M059J (cell line): ENCODE measurements around the gene RECK. TPM values are rescaled to one million over a fixed set of nuclear protein-coding genes. Genes with fewer than 3 reads are reported as not detected.

Experiments used
- DNase-seq: peaks from one replicate; pipeline ENCODE4 v3.0.0-alpha.2; 2012; ENCODE audit warnings: low read depth
- total RNA-seq: library from RNA; depleted of rRNA; stranded (reverse); fragments of >200 nt; shearing (Covaris generic); gene quantifications from 2 replicates; pipeline ENCODE4 v1.2.3, GENCODE V29; 2014

RECK gene
- total RNA-seq, 1 experiment from 2014 or later, result 23.7 TPM

- no peak for DNase-seq
Observed at GRCh38 chr9:36029202-36029601, 7.5 kb upstream of the RECK start.

- DNase-seq, result peak; percentile 93
Observed at GRCh38 chr9:36029765-36030528, 6.8 kb upstream of the RECK start.

- no peak for DNase-seq
Observed at GRCh38 chr9:36030871-36031270, 5.8 kb upstream of the RECK start.

GRCh38 chr9:36031774-36032555 lies 4.7 kb upstream of the RECK start:
- no peak for DNase-seq

GRCh38 chr9:36033788-36034187 lies 2.9 kb upstream of the RECK start:
- no peak for DNase-seq

GRCh38 chr9:36034234-36034633 lies 2.5 kb upstream of the RECK start:
- DNase-seq, result no peak

- DNase-seq, result no peak
Observed at GRCh38 chr9:36035006-36035405, 1.7 kb upstream of the RECK start.

- DNase-seq, result no peak
Observed at GRCh38 chr9:36036253-36036779, 397 bp upstream of the RECK start.

GRCh38 chr9:36037549-36038122 lies 923 bp downstream of the RECK start:
- DNase-seq, result peak; percentile 50

- no peak for DNase-seq
Observed at GRCh38 chr9:36039121-36039520, 2.4 kb downstream of the RECK start.

GRCh38 chr9:36039696-36040095 lies 3.0 kb downstream of the RECK start:
- DNase-seq, result peak; percentile 20

- peak; percentile 48 for DNase-seq
Observed at GRCh38 chr9:36040271-36040925, 3.7 kb downstream of the RECK start.

GRCh38 chr9:36041506-36041905 lies 4.8 kb downstream of the RECK start:
- no peak for DNase-seq

GRCh38 chr9:36045610-36046009 lies 8.9 kb downstream of the RECK start:
- no peak for DNase-seq

GRCh38 chr9:36046923-36047322 lies 10.2 kb downstream of the RECK start:
- DNase-seq, result no peak

- DNase-seq, result no peak
Observed at GRCh38 chr9:36049408-36049807, 12.7 kb downstream of the RECK start.

- no peak for DNase-seq
Observed at GRCh38 chr9:36050476-36050875, 13.8 kb downstream of the RECK start.

- no peak for DNase-seq
Observed at GRCh38 chr9:36051317-36051716, 14.6 kb downstream of the RECK start.

- no peak for DNase-seq
Observed at GRCh38 chr9:36053971-36054370, 17.3 kb downstream of the RECK start.

- DNase-seq, result no peak
Observed at GRCh38 chr9:36056896-36057295, 20.2 kb downstream of the RECK start.

GRCh38 chr9:36063804-36064447 lies 27.2 kb downstream of the RECK start:
- no peak for DNase-seq
